ENCODE measurements around the gene CTDP1. TPM values are rescaled to one million over a fixed set of nuclear protein-coding genes. Genes with fewer than 3 reads are reported as not detected.
A peak's percentile ranks its signal among the peaks of the same experiment; 100 is the strongest.
"Not testable (repeated sequence)": the region's sequence is repeated elsewhere in the genome, so short reads cannot be mapped to it uniquely, and the experiment has no call there.

Gene CTDP1
- total RNA-seq, 4 donors from 2014 or later, result 33.9 to 42.2 (median 38.9) TPM

- TF ChIP-seq CTCF (IDR thresholded peaks at IDR 0.05), result no peak
- TF ChIP-seq POLR2A (IDR thresholded peaks at IDR 0.05), result no peak
- intact Hi-C loops (cut with DNase I; ENCODE audit: low total_unique reads), result no loop called here
- H3K4me3 ChIP-seq (ENCODE audit: low read depth, poor library complexity, severe bottlenecking), result no peak overlapping the region
- 79 to 82% methylated on average over 48 to 49 of the region's 49 CpGs for WGBS, 2 donors
- peak in 1 of 2 donors; percentile 73 for DNase-seq (ENCODE audit: low spot score in 2 of 2)
Observed at GRCh38 chr18:79749251-79750191, 69.9 kb downstream of the CTDP1 start.

GRCh38 chr18:79750980-79751571, 71.5 kb downstream of the CTDP1 start:
- no peak overlapping the region for H3K4me3 ChIP-seq (ENCODE audit: low read depth, poor library complexity, severe bottlenecking)
- WGBS, 2 donors, result 61 to 64% methylated on average over 13 of the region's 13 CpGs
- peak in 1 of 2 donors; percentile 61 for DNase-seq (ENCODE audit: low spot score in 2 of 2)
- TF ChIP-seq CTCF (IDR thresholded peaks at IDR 0.05) (no peak), POLR2A (IDR thresholded peaks at IDR 0.05) (no peak)
- intact Hi-C loops (cut with DNase I; ENCODE audit: low total_unique reads), result no loop called here

GRCh38 chr18:79751918-79752578, 72.4 kb downstream of the CTDP1 start:
- intact Hi-C loops (cut with DNase I; ENCODE audit: low total_unique reads); H3K4me3 ChIP-seq (ENCODE audit: low read depth, poor library complexity, severe bottlenecking): not testable (repeated sequence)
- DNase-seq (ENCODE audit: low spot score in 2 of 2), result peak in 1 of 2 donors; percentile 60
- 62 to 65% methylated on average over 16 to 18 of the region's 20 CpGs for WGBS, 2 donors

DNA sequence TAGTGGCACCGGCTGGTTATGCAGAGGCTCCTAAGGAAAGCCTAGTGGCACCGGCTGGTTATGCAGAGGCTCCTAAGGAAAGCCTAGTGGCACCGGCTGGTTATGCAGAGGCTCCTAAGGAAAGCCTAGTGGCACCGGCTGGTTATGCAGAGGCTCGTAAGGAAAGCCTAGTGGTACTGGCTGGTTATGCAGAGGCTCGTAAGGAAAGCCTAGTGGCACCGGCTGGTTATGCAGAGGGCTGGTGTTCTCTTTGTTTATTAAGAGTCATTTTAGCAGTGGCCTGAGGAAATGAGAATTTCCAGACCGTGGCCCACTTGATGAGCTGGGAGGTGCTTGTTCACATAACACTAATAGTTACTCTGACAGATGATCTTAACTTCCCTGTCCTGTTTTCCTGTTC, 73.3 kb downstream of the CTDP1 start:
- intact Hi-C loops (cut with DNase I; ENCODE audit: low total_unique reads); H3K4me3 ChIP-seq (ENCODE audit: low read depth, poor library complexity, severe bottlenecking): not testable (repeated sequence)
- WGBS, 2 donors, result 89 to 90% methylated on average over 7 of the region's 8 CpGs
- DNase-seq (ENCODE audit: low spot score in 2 of 2), result peak in 1 of 2 donors; percentile 26

- intact Hi-C loops (cut with DNase I; ENCODE audit: low total_unique reads), result no loop called here
- TF ChIP-seq CTCF (IDR thresholded peaks at IDR 0.05), result no peak
- no peak overlapping the region for H3K4me3 ChIP-seq (ENCODE audit: low read depth, poor library complexity, severe bottlenecking)
- DNase-seq (ENCODE audit: low spot score in 2 of 2), result peak in 1 of 2 donors; percentile 80
- WGBS, 2 donors, result 89 to 93% methylated on average over 27 of the region's 27 CpGs
Observed at GRCh38 chr18:79753391-79753851, 73.8 kb downstream of the CTDP1 start.

DNA sequence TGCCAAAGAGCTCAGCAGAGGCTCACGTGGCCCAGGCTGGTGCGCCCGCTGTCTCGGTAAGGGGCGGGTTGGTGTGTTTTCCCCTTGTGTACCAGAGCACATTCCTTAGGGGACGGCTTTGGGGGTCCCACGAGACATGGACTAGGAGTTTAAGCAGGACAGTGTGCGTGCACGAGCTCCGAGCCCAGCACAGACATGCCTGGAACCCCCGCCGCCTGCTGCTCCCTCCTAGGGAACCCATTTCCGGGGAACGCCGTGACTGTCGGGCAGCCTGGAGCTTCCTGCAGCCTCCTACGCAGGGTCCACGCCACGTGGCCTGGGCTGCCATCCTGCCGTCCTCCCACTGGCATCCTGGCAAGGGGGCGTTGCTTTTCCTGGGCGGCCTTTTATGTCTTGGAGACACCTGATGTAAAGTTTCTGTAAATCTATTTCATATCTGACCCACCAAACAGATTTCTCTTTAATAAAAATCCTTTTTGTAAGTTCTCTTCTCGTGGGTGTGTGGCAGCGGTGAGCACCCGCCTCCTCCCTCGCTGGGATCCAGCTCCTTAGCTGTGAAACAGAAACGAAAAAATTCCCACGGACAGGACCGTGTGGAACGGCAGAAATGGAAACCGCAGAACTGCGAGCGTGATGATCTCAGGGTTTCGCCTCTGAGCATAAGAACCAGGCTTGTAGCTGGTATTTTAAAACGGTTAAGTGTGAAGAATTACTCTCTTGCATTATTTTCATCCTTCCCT, 74.6 kb downstream of the CTDP1 start:
- no peak overlapping the region for H3K4me3 ChIP-seq (ENCODE audit: low read depth, poor library complexity, severe bottlenecking)
- TF ChIP-seq POLR2A (IDR thresholded peaks at IDR 0.05) (no peak), CTCF (IDR thresholded peaks at IDR 0.05) (no peak)
- DNase-seq (ENCODE audit: low spot score in 2 of 2), result peak in 1 of 2 donors; percentile 76
- 95 to 96% methylated on average over 28 to 35 of the region's 35 CpGs for WGBS, 2 donors
- intact Hi-C loops (cut with DNase I; ENCODE audit: low total_unique reads), result no loop called here

Data from lower leg skin (tissue), 4 donors.